Mesenchymal stem cell (in vitro differentiated cells and primary cell): Measurements from ENCODE around the gene HMG20A.

ENCODE experiments used
- DNase-seq: peaks from one replicate; pipeline ENCODE4 v3.0.0-alpha.2; 2013
- H2AFZ ChIP-seq: one replicate; pipeline ENCODE4 v1.6.1; 2013; ENCODE audit warnings: low read depth, mild to moderate bottlenecking, control low read depth, inconsistent platforms, low read length, moderate library complexity
- H2AK5ac ChIP-seq: 2 replicates; pipeline ENCODE4 v1.6.1; 2013; ENCODE audit warnings: low read length, moderate library complexity, mild to moderate bottlenecking, inconsistent platforms; ENCODE audit not compliant: severe bottlenecking
- H2BK120ac ChIP-seq: one replicate; pipeline ENCODE4 v1.6.1; 2013; ENCODE audit warnings: low read depth, mild to moderate bottlenecking, inconsistent platforms, low read length, moderate library complexity
- H2BK12ac ChIP-seq, 2 experiments: one replicate each; pipeline ENCODE4 v1.6.1; 2013; ENCODE audit warnings: inconsistent platforms in 2 of 2, low read length in 2 of 2, mild to moderate bottlenecking in 2 of 2, moderate library complexity in 2 of 2, control low read depth in 1 of 2
- H2BK15ac ChIP-seq: one replicate; pipeline ENCODE4 v1.6.1; 2013; ENCODE audit warnings: mild to moderate bottlenecking, low read depth, inconsistent platforms; ENCODE audit not compliant: poor library complexity, severe bottlenecking
- H2BK5ac ChIP-seq: 2 replicates; pipeline ENCODE4 v1.6.1; 2013; ENCODE audit warnings: low read depth, mild to moderate bottlenecking, low read length, control low read depth, inconsistent platforms; ENCODE audit not compliant: poor library complexity, severe bottlenecking
- H3K14ac ChIP-seq, 2 experiments: one replicate each; pipeline ENCODE4 v1.6.1; 2013; ENCODE audit warnings: inconsistent platforms in 2 of 2, low read length in 2 of 2, control low read depth in 1 of 2, mild to moderate bottlenecking in 1 of 2, moderate library complexity in 1 of 2
- H3K18ac ChIP-seq, 2 experiments: one replicate each; pipeline ENCODE4 v1.6.1; 2013; ENCODE audit warnings: inconsistent platforms in 2 of 2, low read length in 2 of 2, control low read depth in 1 of 2, low read depth in 1 of 2, mild to moderate bottlenecking in 1 of 2
- H3K23ac ChIP-seq, 2 experiments: one replicate each; pipeline ENCODE4 v1.6.1; 2013; ENCODE audit warnings: inconsistent platforms in 2 of 2, low read length in 2 of 2, mild to moderate bottlenecking in 2 of 2, moderate library complexity in 2 of 2, control low read depth in 1 of 2
- H3K27ac ChIP-seq: 2 replicates; pipeline ENCODE4 v1.5.1; 2013; ENCODE audit warnings: mild to moderate bottlenecking, moderate library complexity, low read length, control low read depth, inconsistent platforms; ENCODE audit not compliant: poor library complexity, severe bottlenecking
- H3K27me3 ChIP-seq, 2 experiments: 2 replicates each; pipeline versions ENCODE4 v1.6.1 to v1.7.0; 2013; ENCODE audit warnings: low read length in 2 of 2, mild to moderate bottlenecking in 2 of 2, moderate library complexity in 2 of 2, control low read depth in 1 of 2, inconsistent platforms in 1 of 2; ENCODE audit not compliant: control insufficient read depth in 1 of 2, insufficient read depth in 1 of 2
- H3K36me3 ChIP-seq, 2 experiments: 2 replicates each; pipeline versions ENCODE4 v1.6.1 to v1.7.0; 2013; ENCODE audit warnings: low read length in 2 of 2, control low read depth in 1 of 2, inconsistent platforms in 1 of 2, low read depth in 1 of 2, mild to moderate bottlenecking in 1 of 2; ENCODE audit not compliant: insufficient read depth in 2 of 2, control insufficient read depth in 1 of 2
- H3K4ac ChIP-seq, 2 experiments: one replicate each; pipeline ENCODE4 v1.6.1; 2013; ENCODE audit warnings: inconsistent platforms in 2 of 2, low read length in 2 of 2, mild to moderate bottlenecking in 2 of 2, moderate library complexity in 2 of 2, control low read depth in 1 of 2, low read depth in 1 of 2
- H3K4me1 ChIP-seq: 2 replicates; pipeline ENCODE4 v1.6.1; 2013; ENCODE audit warnings: low read depth, low read length, control low read depth; ENCODE audit not compliant: control insufficient read depth, insufficient read depth
- H3K4me2 ChIP-seq: 2 replicates; pipeline ENCODE4 v1.6.1; 2013; ENCODE audit warnings: low read length, mild to moderate bottlenecking, inconsistent platforms; ENCODE audit not compliant: poor library complexity, severe bottlenecking
- H3K4me3 ChIP-seq, 2 experiments: 2 replicates each; pipeline versions ENCODE4 v1.5.1 to v1.7.0; 2013; ENCODE audit warnings: low read length in 2 of 2, mild to moderate bottlenecking in 2 of 2, control low read depth in 1 of 2, low read depth in 1 of 2; ENCODE audit not compliant: insufficient read depth in 1 of 2
- H3K79me1 ChIP-seq: replicated peaks from 2 replicates; pipeline ENCODE4 v1.6.1; 2013; ENCODE audit warnings: mild to moderate bottlenecking, control low read depth, low read length, inconsistent platforms; ENCODE audit not compliant: poor library complexity, severe bottlenecking
- H3K9ac ChIP-seq: 2 replicates; pipeline ENCODE4 v1.7.0; 2013; ENCODE audit warnings: mild to moderate bottlenecking, low read length, moderate library complexity
- H3K9me3 ChIP-seq: 2 replicates; pipeline ENCODE4 v1.7.0; 2013; ENCODE audit warnings: mild to moderate bottlenecking, low read length; ENCODE audit not compliant: control insufficient read depth
- H4K8ac ChIP-seq: one replicate; pipeline ENCODE4 v1.6.1; 2013; ENCODE audit warnings: inconsistent platforms, mild to moderate bottlenecking, low read length, moderate library complexity
- H4K91ac ChIP-seq: one replicate; pipeline ENCODE4 v1.6.1; 2013; ENCODE audit warnings: mild to moderate bottlenecking, low read length, inconsistent platforms
- WGBS: methylation state at CpG from one replicate; pipeline ENCODE4 v1.1.7; 2013; ENCODE audit warnings: mixed read lengths; 5-methylcytosine and 5-hydroxymethylcytosine counted together

HMG20A gene

DNA sequence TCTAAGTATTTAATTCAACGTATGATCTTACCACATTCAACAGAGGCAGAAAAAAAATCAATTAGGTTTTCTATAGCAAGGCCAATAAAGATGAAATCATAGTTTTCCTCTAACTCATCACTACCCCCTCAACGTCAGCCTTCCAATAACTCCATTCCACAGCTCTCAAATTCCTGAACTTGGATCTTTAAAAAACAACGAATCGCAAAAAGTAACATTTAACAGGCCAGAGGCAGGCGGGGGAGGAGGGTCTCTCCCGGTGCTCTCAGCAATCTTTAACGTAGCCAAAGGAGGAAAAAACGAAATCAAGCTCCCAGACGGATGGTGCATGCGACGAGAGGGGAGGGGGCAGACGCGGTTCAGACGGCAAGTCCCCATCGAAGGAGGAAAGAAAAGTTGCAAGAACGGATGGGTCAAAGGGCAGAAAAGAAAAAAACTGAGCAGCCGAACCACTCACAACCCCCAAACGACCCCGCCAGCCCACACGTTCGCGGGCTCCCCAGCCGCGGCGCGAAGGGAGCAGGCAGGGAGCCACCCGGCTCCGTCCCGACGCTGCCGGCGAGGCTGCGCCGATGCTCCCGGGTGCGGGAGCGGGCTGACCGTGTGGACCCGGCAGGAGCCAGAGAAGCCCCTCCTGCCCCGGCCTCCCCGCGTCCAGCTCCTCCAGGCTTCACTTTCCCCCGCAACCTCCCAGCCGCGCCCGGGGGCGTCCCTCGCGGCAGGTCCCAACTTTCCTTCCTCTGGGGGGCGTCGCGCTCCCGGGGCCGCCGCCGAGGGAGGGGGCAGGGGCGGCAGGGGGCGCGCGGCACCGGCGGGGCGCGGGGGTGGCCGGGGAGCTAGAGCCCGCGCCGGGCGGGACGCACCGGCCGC, 1.5 kb upstream of the HMG20A start:
- peak overlapping the region; percentile 94 to 96 for H3K4me3 ChIP-seq
- peak overlapping the region; percentile 98 for H2BK15ac ChIP-seq
- H2BK5ac ChIP-seq = no peak overlapping the region
- peak overlapping the region in 1 of 2 experiments; percentile 83 for H2BK12ac ChIP-seq
- peak overlapping the region; percentile 83 to 87 for H3K18ac ChIP-seq
- peak overlapping the region in 1 of 2 experiments; percentile 91 for H3K4ac ChIP-seq
- peak overlapping the region; percentile 89 to 92 for H3K14ac ChIP-seq
- no peaks in the 10 kb centered on the region for H3K4me1 ChIP-seq
- peak overlapping the region; percentile 85 for H2BK120ac ChIP-seq
- H3K23ac ChIP-seq = peak overlapping the region in 1 of 2 experiments; percentile 3
- H4K91ac ChIP-seq = peak overlapping the region; percentile 94
- H3K79me1 ChIP-seq = peaks cover 7% of the 10 kb centered on the region
- no peaks in the 10 kb centered on the region for H3K36me3 ChIP-seq
- peak overlapping the region; percentile 96 for H3K9ac ChIP-seq
- peak overlapping the region; percentile 2 for H2AFZ ChIP-seq
- H2AK5ac ChIP-seq = no peak overlapping the region
- no peaks in the 10 kb centered on the region for H3K27me3 ChIP-seq
- WGBS = 1% methylated on average over 24 of the region's 72 CpGs
- DNase-seq = peak; percentile 57
- H3K27ac ChIP-seq = peak overlapping the region; percentile 70
- peak overlapping the region; percentile 64 for H3K4me2 ChIP-seq
- peak overlapping the region; percentile 37 for H4K8ac ChIP-seq
- H3K9me3 ChIP-seq = no peaks in the 10 kb centered on the region

- under 1% methylated on average over 58 of the region's 92 CpGs for WGBS
- Histone ChIP-seq H3K9me3 (no peaks in the 10 kb centered on the region), H3K27me3 (no peaks in the 10 kb centered on the region), H3K18ac (peak within 1 kb of the TSS; percentile 90 to 96), H2BK5ac (no peak within 1 kb of the TSS), H3K79me1 (peaks cover 8% of the 10 kb centered on the region), H2BK15ac (peak within 1 kb of the TSS; percentile 98), H3K4me1 (no peaks in the 10 kb centered on the region), H2AFZ (peak within 1 kb of the TSS; percentile 85), H3K27ac (peak within 1 kb of the TSS; percentile 87), H3K4me3 (peak within 1 kb of the TSS; percentile 94 to 96), H4K91ac (peak within 1 kb of the TSS; percentile 96), H3K14ac (peak within 1 kb of the TSS; percentile 89 to 92), H2BK12ac (peak within 1 kb of the TSS; percentile 66 to 85), H3K4ac (peak within 1 kb of the TSS; percentile 91 to 99), H4K8ac (peak within 1 kb of the TSS; percentile 99), H3K23ac (peak within 1 kb of the TSS in 1 of 2 experiments; percentile 57), H3K9ac (peak within 1 kb of the TSS; percentile 97), H3K4me2 (peak within 1 kb of the TSS; percentile 64), H3K36me3 (no peaks in the 10 kb centered on the region), H2BK120ac (peak within 1 kb of the TSS; percentile 85), H2AK5ac (no peak within 1 kb of the TSS)
- peak; percentile 99 for DNase-seq
These were observed 665 bp upstream of the HMG20A start, which contains the start of gene PEAK1 for GRCh38 chr15:77419836-77420609. TSS of gene PEAK1 (minus strand) at chr15:77420104. CDS start at chr15:77181926, 238,178 bp downstream.

DNA sequence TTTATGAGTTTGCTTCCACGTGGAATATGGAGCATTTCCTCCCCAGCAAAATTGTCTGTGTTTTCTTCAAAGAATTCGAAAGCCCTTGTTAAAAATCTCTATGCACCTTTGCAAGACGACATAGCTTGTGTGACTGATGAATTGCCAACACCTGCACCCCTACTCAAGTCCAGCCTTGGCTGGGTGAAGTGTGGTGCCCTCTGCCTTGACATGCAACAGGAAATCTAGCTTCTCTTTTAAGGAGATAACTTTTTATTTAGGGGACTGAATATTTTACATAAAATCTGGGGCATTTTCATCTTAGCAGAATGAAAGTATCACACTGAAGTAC, 647 bp downstream of the HMG20A start:
- no peaks in the 10 kb centered on the region for H3K4me1 ChIP-seq
- H3K23ac ChIP-seq = no peak overlapping the region
- no peak overlapping the region for H2BK120ac ChIP-seq
- no peaks in the 10 kb centered on the region for H3K9me3 ChIP-seq
- H3K27ac ChIP-seq = peak overlapping the region; percentile 87
- no peak overlapping the region for H4K91ac ChIP-seq
- no peak overlapping the region for H2BK5ac ChIP-seq
- no peaks in the 10 kb centered on the region for H3K27me3 ChIP-seq
- no peak overlapping the region for H2AFZ ChIP-seq
- peak overlapping the region; percentile 72 to 91 for H3K4me3 ChIP-seq
- H3K4me2 ChIP-seq = peak overlapping the region; percentile 55
- H3K9ac ChIP-seq = peak overlapping the region; percentile 97
- H4K8ac ChIP-seq = peak overlapping the region; percentile 80
- no peak overlapping the region for H2BK12ac ChIP-seq
- no peak overlapping the region for H3K14ac ChIP-seq
- H3K4ac ChIP-seq = peak overlapping the region in 1 of 2 experiments; percentile 91
- no peak overlapping the region for H2AK5ac ChIP-seq
- no peak overlapping the region for H2BK15ac ChIP-seq
- no peak overlapping the region for H3K18ac ChIP-seq
- no peak for DNase-seq
- H3K79me1 ChIP-seq = peaks cover 5% of the 10 kb centered on the region
- H3K36me3 ChIP-seq = no peaks in the 10 kb centered on the region
- 13% methylated on average over 3 of the region's 3 CpGs for WGBS

DNA sequence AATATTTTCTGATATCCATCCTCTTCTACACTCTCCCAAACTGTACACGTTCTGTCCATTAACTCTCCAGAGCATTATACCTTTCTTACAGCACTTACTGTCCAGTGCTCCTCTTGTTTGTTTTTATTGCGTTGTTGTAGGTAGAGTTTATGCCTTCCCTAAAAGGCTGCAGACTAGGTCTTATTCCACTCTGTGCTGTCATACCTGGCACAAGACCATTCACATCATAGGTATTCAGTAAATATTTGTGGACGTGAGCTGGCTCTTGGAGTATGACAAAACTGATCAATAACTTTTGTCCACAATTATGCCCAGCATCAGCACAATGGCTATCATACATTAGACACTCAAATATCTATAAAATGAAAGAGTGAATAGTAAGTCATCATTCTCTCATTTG, 4.4 kb downstream of the HMG20A start:
- no peak overlapping the region for H3K4me2 ChIP-seq
- H3K27me3 ChIP-seq = no peaks in the 10 kb centered on the region
- no peak overlapping the region for H3K18ac ChIP-seq
- H2BK12ac ChIP-seq = no peak overlapping the region
- no peaks in the 10 kb centered on the region for H3K36me3 ChIP-seq
- 100% methylated on average over 2 of the region's 3 CpGs for WGBS
- no peak overlapping the region for H3K23ac ChIP-seq
- no peak overlapping the region for H2AK5ac ChIP-seq
- H4K8ac ChIP-seq = no peak overlapping the region
- H3K79me1 ChIP-seq = peaks cover 9% of the 10 kb centered on the region
- no peak overlapping the region for H2BK120ac ChIP-seq
- no peak overlapping the region for H3K27ac ChIP-seq
- no peak overlapping the region for H3K4me3 ChIP-seq
- H2BK15ac ChIP-seq = no peak overlapping the region
- H3K4me1 ChIP-seq = no peaks in the 10 kb centered on the region
- no peaks in the 10 kb centered on the region for H3K9me3 ChIP-seq
- H2AFZ ChIP-seq = no peak overlapping the region
- no peak for DNase-seq
- no peak overlapping the region for H3K14ac ChIP-seq
- no peak overlapping the region for H3K9ac ChIP-seq
- no peak overlapping the region for H4K91ac ChIP-seq
- no peak overlapping the region for H2BK5ac ChIP-seq
- no peak overlapping the region for H3K4ac ChIP-seq
